Adipose tissue (tissue), 3 donors: ENCODE results near the gene KIF26B. TPM values are rescaled to one million over a fixed set of nuclear protein-coding genes. Genes with fewer than 3 reads are reported as not detected.

ENCODE experiments used
- H3K27ac ChIP-seq: one replicate; pipeline ENCODE4 v1.5.1; 2013; ENCODE audit warnings: low read depth, low read length
- WGBS, 3 donors: extraction: QIAGEN DNeasy Blood & Tissue Kit; methylation state at CpG; one replicate each; pipeline ENCODE4 v1.1.7; 2013; 5-methylcytosine and 5-hydroxymethylcytosine counted together
- polyA plus RNA-seq, 3 donors: library from polyadenylated mRNA; stranded (reverse); fragments of 200-250 nt; gene quantifications; one replicate each; pipeline ENCODE4 v1.2.3, GENCODE V29; 2013
- donor health status: healthy with polysubstance abuse.
- donor health status: Bipolar disorder and iron deficiency.
- donor health status: healthy.

Gene KIF26B
- polyA plus RNA-seq, 3 donors: 0.08 to 0.56 (median 0.12) TPM

DNA sequence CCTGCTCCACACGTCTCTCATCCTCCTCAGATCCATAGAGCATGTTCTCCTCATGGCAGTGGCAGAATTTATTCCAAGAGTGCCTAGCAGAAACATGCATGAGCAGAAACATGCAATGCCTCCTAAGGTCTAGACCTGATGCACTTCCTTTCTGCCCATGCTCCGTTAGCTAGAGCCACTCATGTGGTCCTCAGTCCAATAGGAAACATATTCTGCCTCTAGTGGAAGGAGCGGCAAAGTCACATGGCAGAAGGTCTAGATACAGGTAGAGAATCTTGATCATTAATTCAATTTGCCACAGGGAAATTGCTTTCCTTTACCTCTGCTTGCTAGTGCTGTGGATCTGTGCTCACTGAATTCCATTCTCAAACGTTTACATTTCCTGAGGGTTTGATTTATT is 130.4 kb downstream of the KIF26B start:
- WGBS, 3 donors: 60 to 80% (median 73%) methylated on average over 4 of the region's 4 CpGs

DNA sequence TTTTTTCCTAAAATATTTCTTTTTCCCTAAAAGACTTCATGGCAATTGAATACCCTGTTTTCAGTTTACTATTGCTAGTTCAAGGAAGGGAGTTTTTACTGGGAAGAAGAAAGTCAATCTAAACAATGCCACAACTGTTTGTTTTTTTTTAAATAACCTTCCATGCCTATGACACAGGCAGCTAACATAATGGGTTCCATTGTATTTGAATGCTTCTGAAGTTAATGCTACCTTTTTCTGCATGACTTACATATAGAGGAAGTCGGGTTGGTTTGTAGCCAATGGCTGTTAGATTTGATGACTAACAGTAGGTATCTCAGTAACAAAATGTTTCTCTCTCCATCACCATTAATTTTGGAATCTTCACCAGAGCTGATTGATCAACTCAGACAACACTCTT is 134.0 kb downstream of the KIF26B start:
- WGBS, 3 donors: 34 to 82% (median 74%) methylated on average over 1 of the region's 1 CpG
- H3K27ac ChIP-seq: no peak overlapping the region

More for the DNA sequence above, 130.4 kb downstream of the KIF26B start:
- H3K27ac ChIP-seq: no peak overlapping the region

DNA sequence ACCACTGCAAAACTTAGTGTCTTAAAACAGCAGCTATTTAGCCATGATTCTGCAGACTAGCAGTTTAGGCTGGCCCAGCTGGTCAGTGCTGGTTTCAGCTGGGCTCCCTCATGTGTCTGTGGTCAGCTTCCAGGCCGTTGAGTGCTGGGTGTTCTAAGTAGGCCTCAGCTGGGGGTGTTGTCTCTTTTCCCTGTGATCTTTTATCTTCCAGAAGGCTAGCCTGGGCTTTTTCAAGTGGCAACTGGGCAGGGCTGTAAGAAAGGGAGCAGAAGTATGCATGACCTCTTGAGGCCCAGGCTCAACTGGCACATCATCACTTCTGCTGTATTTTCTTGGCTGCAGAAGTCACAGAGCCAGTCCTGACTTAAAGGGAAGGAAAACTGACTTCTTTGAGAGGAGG is 136.1 kb downstream of the KIF26B start:
- 58 to 74% (median 60%) methylated on average over 1 of the region's 1 CpG for WGBS, 3 donors
- H3K27ac ChIP-seq: no peak overlapping the region

- no peak overlapping the region for H3K27ac ChIP-seq
- 63 to 71% (median 66%) methylated on average over 4 of the region's 4 CpGs for WGBS, 3 donors
Observed at GRCh38 chr1:245291351-245291750, 136.6 kb downstream of the KIF26B start.

DNA sequence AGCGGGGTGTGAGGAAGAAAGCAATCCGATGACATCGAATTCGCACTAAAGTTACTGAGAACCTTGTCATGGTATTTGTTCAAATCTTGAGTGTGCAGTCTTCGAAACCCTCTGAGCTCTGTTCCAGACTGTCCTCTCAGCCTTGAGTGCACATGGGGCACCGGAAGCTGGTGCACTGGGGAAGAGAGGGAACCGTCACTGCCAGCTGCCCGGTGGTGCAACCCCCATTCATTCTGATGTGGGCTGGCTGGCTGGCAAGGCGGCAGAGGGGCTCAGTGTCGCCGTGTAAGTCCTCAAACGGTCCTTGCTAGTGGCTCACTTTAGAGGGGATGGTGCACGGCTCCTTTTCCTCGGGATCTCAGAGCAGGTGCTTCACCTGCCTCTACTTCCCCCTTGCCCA is 137.4 kb downstream of the KIF26B start:
- WGBS, 3 donors: 84 to 90% (median 88%) methylated on average over 14 of the region's 14 CpGs
- H3K27ac ChIP-seq: no peak overlapping the region

DNA sequence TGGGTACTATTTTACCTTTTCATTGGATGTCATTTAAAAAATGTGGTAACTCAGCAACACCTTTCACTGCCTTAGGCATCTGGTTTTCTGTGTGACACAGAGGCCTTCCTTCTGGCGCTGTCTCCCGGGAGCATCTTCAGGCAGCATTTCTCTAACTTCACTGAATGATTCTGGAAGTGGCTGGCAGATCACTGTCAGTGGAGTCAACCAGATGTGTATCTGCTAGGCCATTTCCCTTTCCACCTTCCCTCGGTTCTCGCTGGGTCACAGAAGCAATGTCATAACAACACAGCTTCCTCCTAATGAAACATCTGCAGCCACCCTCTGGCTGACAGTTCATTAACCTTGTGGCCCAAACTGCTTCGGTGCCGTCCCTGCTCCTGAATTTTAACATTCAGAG is 137.8 kb downstream of the KIF26B start:
- H3K27ac ChIP-seq: no peak overlapping the region
- whole genome bisulfite sequencing, 3 donors: 53 to 62% (median 60%) methylated on average over 6 of the region's 6 CpGs

GRCh38 chr1:245294020-245294419 is 139.2 kb downstream of the KIF26B start:
- no peak overlapping the region for H3K27ac ChIP-seq
- 83 to 86% (median 85%) methylated on average over 5 of the region's 5 CpGs for WGBS, 3 donors

- H3K27ac ChIP-seq: no peak overlapping the region
- WGBS, 3 donors: 41 to 91% (median 75%) methylated on average over 12 of the region's 12 CpGs
Observed at GRCh38 chr1:245298781-245299180, 144.0 kb downstream of the KIF26B start.

DNA sequence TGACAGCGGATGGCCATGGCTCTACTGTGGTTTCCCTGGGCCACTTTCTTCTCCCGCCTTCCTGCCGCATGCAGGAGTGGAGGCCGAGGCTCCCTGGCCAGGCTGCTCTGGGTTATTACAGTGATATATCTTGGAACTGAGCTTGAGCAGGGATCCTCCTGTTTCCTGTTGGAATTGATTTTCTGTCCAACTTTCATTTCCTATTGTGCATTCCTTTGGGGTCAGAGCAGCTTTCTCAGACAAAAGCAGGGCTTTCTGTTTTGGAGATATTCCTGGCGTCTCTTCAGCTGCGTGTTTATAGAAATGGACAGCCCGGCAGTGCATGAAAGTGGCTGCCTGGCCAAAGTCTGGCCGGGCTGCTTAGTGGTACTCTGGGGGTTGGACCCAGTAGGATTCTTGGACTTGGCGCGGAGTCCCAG is 146.4 kb downstream of the KIF26B start:
- H3K27ac ChIP-seq: no peak overlapping the region
- WGBS, 3 donors: 38 to 41% (median 40%) methylated on average over 10 of the region's 10 CpGs

DNA sequence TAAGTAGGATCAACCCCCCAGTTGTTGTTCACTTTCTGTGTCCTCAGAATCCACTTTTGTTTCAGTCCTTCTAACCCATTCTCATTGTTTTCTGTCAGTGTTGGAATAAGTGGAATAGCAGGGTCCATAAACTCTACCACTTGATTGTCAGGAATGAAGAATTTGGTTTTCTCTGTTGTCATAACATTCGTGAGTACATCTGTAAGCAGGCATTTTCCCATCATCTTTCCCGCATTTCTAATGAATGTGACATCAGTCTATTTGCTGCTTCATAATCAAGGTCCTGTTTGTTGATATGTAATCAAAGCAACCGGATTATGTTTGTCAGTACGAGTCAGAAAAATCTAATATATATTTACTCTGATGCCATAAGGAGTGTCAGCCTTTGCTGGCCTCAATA is 147.1 kb downstream of the KIF26B start:
- no peak overlapping the region for H3K27ac ChIP-seq
- 74 to 91% (median 90%) methylated on average over 4 of the region's 4 CpGs for WGBS, 3 donors

GRCh38 chr1:245304698-245305097 is 149.9 kb downstream of the KIF26B start:
- no peak overlapping the region for H3K27ac ChIP-seq
- WGBS, 3 donors: 79 to 84% (median 81%) methylated on average over 3 of the region's 3 CpGs

- 93 to 98% (median 97%) methylated on average over 1 of the region's 1 CpG for WGBS, 3 donors
- no peak overlapping the region for H3K27ac ChIP-seq
Observed at GRCh38 chr1:245306020-245306419, 151.2 kb downstream of the KIF26B start.

- WGBS, 3 donors: 42 to 53% (median 47%) methylated on average over 12 of the region's 12 CpGs
- H3K27ac ChIP-seq: no peak overlapping the region
Observed at GRCh38 chr1:245306628-245307410, 152.0 kb downstream of the KIF26B start.

DNA sequence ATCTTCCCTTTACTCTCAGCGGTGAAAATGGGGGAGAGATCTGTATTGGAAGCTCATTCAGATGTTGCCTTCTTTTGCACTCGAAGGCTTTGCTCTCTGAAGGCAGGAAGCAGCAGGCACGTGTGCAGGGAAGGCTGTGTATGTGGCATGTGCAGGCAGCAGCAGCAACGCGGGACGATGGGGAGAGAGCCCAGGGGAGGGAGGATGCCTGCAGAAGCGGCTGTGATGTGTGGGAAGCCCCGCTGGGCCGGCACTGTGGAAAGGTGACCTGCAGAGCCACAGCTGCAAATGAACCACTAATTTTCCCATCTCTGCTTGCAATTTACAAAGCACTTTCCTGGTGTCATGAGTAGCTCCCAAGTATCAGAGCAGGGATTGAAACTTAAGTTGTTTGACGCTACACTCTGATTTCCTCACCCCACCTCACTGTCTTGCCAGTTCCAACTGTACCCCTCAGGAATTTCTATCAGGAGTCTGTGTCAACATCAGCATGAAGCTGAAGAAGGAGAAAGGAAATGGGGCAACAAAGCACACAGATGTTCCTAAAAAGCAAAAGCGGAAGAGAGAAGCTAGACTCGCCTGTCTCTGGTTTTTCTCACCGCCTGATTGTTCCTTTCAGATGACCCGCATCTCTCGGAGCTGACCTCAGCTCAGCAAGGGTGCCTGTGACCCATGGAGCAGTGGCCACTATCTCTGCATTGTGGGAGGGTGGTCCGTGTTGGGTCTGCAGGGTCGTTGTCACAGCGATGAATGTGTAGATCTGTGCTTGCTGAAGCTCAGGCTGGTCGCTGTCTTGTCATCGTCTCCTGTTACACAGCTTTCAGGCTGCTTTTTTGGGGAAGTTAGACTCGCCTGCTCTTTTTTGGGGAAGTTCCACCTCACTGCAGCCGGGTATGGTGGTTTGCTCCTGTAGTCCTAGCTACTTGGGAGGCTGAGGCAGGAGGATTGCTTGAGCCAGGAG is 156.1 kb downstream of the KIF26B start:
- H3K27ac ChIP-seq: no peak overlapping the region
- WGBS, 3 donors: 22 to 36% (median 23%) methylated on average over 22 of the region's 22 CpGs

DNA sequence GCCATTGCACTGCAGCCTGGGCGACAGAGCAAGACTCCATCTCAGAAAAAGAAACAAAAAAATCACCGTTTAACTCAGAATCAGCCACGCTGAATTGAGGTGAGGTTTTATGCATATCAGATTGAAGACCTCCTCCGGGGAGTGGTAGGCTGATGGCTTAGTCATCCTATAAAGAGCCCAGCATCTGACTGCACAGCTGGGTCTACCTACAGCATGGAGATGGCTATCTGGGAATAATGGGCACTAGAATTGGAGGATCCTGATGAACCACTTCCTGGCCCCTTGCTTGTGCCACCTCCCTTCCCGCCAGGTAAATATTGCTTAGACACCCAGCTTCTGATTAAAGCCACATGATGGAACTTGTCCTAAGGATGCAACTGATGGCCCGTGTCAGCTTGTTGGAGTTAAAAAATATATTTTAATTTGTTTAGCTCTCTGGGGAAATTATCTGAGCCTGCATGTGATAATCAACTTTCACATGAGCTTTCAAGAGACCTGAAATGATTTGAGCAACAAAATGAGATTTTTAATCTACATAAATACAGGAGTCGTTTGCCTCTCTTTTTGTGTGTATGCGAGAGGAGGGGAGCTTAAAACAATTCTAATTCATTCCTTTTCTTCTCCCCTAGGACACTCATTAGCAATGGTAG is 157.2 kb downstream of the KIF26B start:
- H3K27ac ChIP-seq: no peak overlapping the region
- WGBS, 3 donors: 81 to 94% (median 89%) methylated on average over 8 of the region's 8 CpGs

DNA sequence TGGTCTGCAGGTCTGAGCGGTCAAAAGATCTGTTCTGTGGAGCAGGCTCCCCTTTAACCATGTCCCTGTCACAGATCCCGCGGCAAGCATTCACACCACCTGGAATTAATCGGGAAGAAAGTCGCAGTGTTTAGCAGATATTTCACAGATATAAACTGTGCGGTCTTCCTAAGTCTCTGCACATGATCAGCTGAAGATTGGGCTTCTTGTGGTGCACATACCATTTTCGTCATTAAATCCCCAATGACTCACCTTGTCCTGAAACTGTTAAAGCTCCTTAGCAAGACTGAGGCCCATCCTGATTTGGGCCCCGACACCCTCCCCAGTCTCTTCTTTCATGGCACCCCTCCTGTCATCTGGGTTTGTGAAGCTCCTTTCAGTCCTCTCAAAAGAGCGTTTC is 158.8 kb downstream of the KIF26B start:
- 92 to 97% (median 93%) methylated on average over 9 of the region's 9 CpGs for WGBS, 3 donors

GRCh38 chr1:245316784-245317183 is 162.0 kb downstream of the KIF26B start:
- H3K27ac ChIP-seq: no peak overlapping the region
- 50 to 73% (median 63%) methylated on average over 6 of the region's 6 CpGs for WGBS, 3 donors

More for the DNA sequence above, 158.8 kb downstream of the KIF26B start:
- H3K27ac ChIP-seq: no peak overlapping the region

DNA sequence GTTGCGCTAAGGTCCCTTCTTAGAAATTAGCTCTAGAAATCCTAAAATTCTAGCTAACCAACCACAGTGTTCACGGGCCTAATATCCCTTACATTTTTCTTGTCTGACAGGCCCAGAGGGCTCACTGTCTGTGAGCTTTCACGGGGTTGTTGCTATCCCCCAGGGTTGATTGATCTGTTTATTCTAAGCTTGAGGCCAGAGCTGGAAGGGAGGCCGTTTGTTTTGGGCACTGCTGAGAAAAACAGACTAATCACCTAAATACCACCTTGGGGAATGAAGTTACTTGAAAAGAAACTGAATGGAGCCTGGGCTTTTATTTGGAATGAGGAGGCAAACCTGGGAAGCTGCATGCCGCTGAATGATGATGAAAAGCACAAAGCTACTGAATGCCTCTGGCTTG is 162.4 kb downstream of the KIF26B start:
- no peak overlapping the region for H3K27ac ChIP-seq
- WGBS, 3 donors: 47 to 73% (median 66%) methylated on average over 5 of the region's 5 CpGs

- no peak overlapping the region for H3K27ac ChIP-seq
- WGBS, 3 donors: 51 to 77% (median 68%) methylated on average over 4 of the region's 4 CpGs
Observed at GRCh38 chr1:245319094-245319493, 164.3 kb downstream of the KIF26B start.
